ENCODE data around the gene GREB1L.

- TF ChIP-seq, protein P1, sequence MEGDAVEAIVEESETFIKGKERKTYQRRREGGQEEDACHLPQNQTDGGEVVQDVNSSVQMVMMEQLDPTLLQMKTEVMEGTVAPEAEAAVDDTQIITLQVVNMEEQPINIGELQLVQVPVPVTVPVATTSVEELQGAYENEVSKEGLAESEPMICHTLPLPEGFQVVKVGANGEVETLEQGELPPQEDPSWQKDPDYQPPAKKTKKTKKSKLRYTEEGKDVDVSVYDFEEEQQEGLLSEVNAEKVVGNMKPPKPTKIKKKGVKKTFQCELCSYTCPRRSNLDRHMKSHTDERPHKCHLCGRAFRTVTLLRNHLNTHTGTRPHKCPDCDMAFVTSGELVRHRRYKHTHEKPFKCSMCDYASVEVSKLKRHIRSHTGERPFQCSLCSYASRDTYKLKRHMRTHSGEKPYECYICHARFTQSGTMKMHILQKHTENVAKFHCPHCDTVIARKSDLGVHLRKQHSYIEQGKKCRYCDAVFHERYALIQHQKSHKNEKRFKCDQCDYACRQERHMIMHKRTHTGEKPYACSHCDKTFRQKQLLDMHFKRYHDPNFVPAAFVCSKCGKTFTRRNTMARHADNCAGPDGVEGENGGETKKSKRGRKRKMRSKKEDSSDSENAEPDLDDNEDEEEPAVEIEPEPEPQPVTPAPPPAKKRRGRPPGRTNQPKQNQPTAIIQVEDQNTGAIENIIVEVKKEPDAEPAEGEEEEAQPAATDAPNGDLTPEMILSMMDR (IDR thresholded peaks at IDR 0.05; ENCODE audit: poor library complexity, severe bottlenecking): no peak
- no peak for TF ChIP-seq RAD21 (conservative IDR thresholded peaks at IDR 0.05)
- TF ChIP-seq MXI1 (conservative IDR thresholded peaks at IDR 0.05; ENCODE audit: poor library complexity, severe bottlenecking): no peak
- TF ChIP-seq POLR2AphosphoS5 (IDR thresholded peaks at IDR 0.05): no peak
- TF ChIP-seq TAF1 (IDR thresholded peaks at IDR 0.05; ENCODE audit: low read depth): no peak
- no peak for TF ChIP-seq EP300 (conservative IDR thresholded peaks at IDR 0.05; ENCODE audit: poor library complexity, severe bottlenecking)
Measured at GRCh38 chr18:21361307-21361880, 119.4 kb downstream of the GREB1L start.
